Effector CD4-positive, alpha-beta T cell (primary cell): Measurements from ENCODE around the gene ZFP82.

Source experiments
- DNase-seq: peaks from one replicate; pipeline ENCODE4 v3.0.0-alpha.2; 2020

ZFP82 gene

DNA sequence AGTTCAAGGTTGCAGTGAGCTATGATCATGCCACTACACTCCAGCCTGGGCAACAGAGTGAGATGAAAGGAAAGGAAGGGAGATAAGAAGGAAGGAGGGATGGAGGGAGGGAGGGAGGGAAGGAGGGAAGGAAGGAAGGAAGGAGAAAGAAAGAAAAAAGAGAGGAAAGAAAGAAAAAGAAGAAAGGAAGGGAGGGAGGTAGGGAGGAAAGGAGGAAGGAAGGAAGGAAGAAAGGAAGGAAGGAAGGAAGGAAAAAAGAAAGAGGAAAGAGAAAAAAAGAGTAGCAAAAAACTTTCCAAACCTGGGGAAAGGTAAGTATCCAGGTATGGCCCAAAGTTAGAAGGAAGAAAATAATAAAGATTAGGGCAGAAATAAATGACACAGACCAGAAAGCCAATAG is 46.6 kb downstream of the ZFP82 start:
- no peak for DNase-seq

DNA sequence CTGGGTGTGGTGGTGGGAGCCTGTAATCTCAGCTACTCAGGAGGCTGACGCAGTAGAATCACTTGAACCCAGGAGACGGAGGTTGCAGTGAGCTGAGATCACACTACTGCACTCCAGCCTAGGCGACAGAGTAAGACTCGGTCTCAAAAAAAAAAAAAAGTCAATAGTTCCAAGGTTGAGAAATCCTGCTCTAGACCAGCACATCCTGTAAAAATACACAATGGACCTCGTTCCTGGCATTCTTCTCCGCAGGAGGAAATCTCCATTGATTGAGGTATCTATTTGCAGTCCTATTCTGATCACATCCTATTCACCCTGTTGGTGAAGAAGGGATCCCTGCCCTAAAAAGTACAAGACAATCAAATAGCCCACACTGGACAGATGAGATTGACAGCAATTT is 54.6 kb downstream of the ZFP82 start:
- DNase-seq = no peak
